Ramos (cell line): ENCODE data around the gene JAG2.

Experiments
- in situ Hi-C: fragments of 300-500 bp; cut with MboI; formaldehyde crosslinking; loops from one replicate; pipeline ENCODE4 v1.14.3; 2022; ENCODE audit warnings: low sequenced_read_pairs; ENCODE audit not compliant: unreplicated experiment

JAG2 gene

GRCh38 chr14:105100910-105101309 is 67.7 kb downstream of the JAG2 start:
- in situ Hi-C loops, result no loop called here

- in situ Hi-C loops, result no loop called here
Measured at GRCh38 chr14:105099778-105100177, 68.8 kb downstream of the JAG2 start.

GRCh38 chr14:105098316-105098715 is 70.3 kb downstream of the JAG2 start:
- in situ Hi-C loops, result no loop called here

GRCh38 chr14:105097794-105098127 is 70.8 kb downstream of the JAG2 start:
- in situ Hi-C loops, result no loop called here

- in situ Hi-C loops, result no loop called here
Measured at GRCh38 chr14:105096206-105096875, 72.2 kb downstream of the JAG2 start.

GRCh38 chr14:105095236-105095805 is 73.3 kb downstream of the JAG2 start:
- in situ Hi-C loops, result no loop called here

- in situ Hi-C loops, result loop anchor here (5.0 kb wide), 1 partner anchor 258 kb away; no protein-coding TSS in a partner anchor
Measured at GRCh38 chr14:105094193-105094907, 74.2 kb downstream of the JAG2 start.

GRCh38 chr14:105093431-105094192 is 75.0 kb downstream of the JAG2 start:
- in situ Hi-C loops, result loop anchor here (5.0 kb wide), 1 partner anchor 259 kb away; no protein-coding TSS in a partner anchor

GRCh38 chr14:105093038-105093430 is 75.5 kb downstream of the JAG2 start:
- in situ Hi-C loops, result loop anchor here (5.0 kb wide), 1 partner anchor 259 kb away; no protein-coding TSS in a partner anchor

- in situ Hi-C loops, result loop anchor here (5.0 kb wide), 1 partner anchor 260 kb away; no protein-coding TSS in a partner anchor
Measured at GRCh38 chr14:105092171-105093037, 76.2 kb downstream of the JAG2 start.

- in situ Hi-C loops, result loop anchor here (5.0 kb wide), 1 partner anchor 261 kb away; no protein-coding TSS in a partner anchor
Measured at GRCh38 chr14:105091517-105092170, 76.9 kb downstream of the JAG2 start.

GRCh38 chr14:105091054-105091516 is 77.5 kb downstream of the JAG2 start:
- in situ Hi-C loops, result loop anchor here (5.0 kb wide), 1 partner anchor 261 kb away; no protein-coding TSS in a partner anchor
